ENCODE data around the gene MAD1L1.

MAD1L1 gene

GRCh38 chr7:1804310-1804709 lies 428.4 kb downstream of the MAD1L1 start:
- no peak for DNase-seq

DNA sequence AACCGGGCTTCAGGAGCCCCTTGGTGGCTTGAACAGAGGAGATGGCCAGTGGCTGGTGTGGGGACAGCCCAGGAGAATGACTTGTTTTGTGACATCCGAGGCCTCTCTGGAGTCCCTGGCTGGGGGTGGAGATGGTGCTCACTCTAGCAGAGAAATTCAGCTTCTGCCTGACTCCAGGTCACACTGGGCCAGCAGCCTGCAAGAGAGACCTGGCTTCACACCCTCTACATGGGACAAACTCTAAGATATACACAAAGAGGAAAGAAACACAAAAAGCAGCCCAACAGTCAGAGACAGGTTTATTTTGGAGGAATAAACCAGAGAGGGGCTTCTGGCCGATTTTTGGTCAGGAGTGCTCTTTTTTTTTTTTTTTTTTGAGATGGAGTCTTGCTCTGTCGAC lies 429.8 kb downstream of the MAD1L1 start:
- DNase-seq: no peak

GRCh38 chr7:1800902-1801301 lies 431.8 kb downstream of the MAD1L1 start:
- no peak for DNase-seq

GRCh38 chr7:1798191-1798590 lies 434.6 kb downstream of the MAD1L1 start:
- DNase-seq: no peak

DNA sequence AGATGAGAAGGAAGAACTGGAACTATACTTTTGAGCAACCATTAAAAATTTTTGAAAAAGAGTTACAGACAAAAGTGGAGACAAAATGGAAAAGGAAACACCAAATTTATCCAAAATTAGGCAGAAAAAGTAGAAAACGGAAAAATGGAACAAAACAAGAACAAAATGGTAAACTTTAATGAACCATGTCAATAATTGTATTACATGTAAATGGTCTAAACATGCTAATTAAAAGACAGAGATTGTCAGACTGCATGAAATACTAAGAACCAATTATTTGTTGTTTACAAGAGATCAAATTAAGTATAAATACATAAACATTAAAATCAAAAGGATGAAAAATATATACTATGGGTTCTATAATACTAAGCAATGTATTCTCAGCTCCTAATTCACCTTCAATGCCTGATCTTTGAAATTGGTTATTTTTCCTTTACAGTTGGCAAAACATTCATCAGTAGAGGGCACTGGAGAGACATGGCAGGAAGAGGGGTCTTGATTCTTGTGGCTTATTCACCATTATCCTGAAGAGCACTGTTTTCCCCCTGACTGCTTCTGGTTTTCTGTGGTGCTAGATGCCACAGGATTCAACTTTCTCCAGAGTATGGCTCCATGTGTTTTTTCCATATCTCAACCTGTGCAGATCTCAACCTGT lies 437.7 kb downstream of the MAD1L1 start:
- DNase-seq: no peak

DNA sequence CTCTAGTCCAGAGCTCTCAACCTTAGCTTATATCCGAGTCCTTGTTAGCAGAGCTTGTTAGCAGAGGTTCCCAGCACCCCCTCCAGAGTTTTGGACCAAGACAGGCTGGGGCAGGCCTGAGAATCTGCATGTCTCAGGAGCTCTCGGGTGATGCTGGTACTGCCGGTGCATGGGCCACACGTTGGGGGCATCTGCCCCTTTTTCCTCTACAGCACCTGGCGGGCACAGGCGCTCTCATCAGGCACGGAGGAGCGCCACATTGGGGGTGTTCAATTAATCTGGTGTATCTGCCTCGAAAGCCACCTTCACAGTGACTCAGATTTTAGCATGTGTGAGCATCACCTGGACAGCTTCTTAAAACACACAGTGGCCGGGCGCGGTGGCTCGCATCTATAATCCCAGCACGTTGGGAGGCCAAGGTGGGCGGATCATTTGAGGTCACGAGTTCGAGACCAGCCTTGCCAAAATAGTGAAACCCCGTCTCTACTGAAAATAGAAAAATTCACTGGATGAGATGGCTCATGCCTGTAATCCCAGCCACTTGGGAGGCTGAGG lies 445.0 kb downstream of the MAD1L1 start:
- no peak for DNase-seq

DNA sequence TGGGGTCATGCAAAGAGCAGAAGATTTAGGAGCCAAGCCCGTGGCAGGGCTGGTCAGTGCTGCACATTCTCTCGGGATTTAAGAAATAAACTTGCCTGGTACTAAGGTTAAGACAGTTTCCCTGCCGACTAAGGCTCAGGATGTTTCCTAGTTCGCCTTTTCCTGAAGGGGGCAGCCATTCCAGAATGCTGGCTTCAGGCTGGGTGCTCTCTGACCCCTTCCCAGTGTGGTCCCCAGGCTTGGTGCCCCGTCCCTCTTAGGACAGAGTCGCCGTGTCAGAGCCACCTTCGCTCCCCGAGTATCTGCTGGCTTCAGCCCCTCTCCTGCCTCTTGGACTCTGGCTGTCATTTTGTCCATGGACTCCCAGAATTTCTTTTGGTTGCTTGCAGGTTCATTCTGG lies 445.5 kb downstream of the MAD1L1 start:
- no peak for DNase-seq

- DNase-seq: no peak
Observed at GRCh38 chr7:1785839-1786238, 446.9 kb downstream of the MAD1L1 start.

GRCh38 chr7:1781369-1781768 lies 451.4 kb downstream of the MAD1L1 start:
- DNase-seq: no peak

GRCh38 chr7:1779445-1779844 lies 453.3 kb downstream of the MAD1L1 start:
- no peak for DNase-seq

DNA sequence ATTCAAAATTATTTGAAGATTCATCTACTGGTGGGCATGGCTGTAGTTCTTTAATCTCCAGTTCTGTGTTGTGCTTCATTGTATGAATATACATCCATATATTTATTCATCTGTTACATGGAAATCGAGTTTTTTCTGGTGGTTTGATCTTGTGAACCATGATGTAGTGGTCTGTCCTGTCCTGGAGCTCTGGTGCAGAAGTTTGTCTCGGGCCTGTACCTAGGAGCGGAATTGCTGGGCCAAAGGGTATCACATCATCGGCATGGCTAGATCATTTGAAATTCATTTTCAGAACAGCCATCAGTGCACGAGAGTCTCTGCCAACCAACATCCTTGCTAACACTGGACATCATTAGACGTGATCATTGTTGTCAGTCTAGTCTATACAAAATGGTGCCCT lies 455.6 kb downstream of the MAD1L1 start:
- DNase-seq: no peak

- no peak for DNase-seq
Observed at GRCh38 chr7:1775389-1775788, 457.4 kb downstream of the MAD1L1 start.

DNA sequence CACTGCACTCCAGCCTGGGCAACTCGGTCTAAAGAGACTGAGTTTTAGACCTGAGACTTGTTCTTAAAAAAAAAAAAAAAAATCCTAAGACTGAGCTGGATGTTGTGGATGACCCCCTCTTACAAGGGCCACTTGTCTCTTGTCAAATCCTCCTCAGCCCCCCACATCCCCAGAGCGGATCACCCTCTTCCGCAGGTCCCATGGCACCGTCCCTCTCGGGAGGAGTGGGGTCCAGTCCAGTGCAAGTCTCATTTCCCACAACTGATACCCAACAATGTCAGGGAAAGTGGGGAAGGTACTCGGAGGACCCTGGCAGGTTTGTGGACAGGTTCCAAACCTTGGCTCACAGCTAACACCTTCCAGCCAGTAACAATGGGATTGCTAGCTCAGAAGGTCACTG lies 462.4 kb downstream of the MAD1L1 start:
- no peak for DNase-seq

DNA sequence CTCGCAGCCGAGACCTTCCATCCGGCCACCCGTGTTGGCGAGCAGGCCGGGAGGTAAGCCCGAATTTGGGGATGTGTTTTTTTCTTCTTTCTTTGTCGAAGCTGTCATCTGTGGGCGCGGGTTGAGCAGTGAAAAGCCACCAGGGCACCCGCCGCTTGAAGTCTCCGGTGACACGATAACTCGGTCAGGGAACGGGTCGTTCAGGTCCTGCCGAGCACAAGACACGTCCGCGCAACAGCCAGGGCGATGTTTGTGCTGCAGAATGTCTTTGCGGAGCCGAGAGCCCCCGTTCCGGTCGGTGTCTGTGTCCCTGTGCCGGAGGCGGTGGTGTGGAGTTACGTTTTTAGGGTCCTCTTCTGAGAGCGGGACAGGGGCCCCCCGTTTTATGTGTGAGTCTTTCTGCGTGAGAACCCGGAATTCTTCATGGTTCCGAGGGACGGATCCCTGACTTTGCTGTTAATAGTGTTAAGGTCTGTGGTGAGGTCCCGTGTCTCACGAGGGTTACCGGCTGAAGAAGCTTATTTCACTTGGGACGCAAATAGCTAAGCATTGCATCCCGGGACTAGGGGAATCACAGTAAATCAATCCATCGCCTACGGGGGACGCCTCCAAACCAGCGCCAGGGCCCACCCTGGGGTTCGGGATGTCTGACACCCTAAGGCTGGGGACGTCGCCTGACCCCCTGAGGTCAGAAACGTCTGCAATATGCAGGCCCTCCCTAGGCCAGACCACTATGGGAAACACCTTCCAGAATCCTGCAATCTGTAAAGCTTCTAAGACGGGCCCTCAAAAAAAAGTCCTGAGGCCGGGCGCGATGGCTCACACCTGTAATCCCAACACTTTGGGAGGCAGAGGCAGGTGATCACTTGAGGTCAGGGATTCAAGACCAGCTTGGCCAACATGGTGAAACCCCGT lies 463.2 kb downstream of the MAD1L1 start:
- DNase-seq: no peak

DNA sequence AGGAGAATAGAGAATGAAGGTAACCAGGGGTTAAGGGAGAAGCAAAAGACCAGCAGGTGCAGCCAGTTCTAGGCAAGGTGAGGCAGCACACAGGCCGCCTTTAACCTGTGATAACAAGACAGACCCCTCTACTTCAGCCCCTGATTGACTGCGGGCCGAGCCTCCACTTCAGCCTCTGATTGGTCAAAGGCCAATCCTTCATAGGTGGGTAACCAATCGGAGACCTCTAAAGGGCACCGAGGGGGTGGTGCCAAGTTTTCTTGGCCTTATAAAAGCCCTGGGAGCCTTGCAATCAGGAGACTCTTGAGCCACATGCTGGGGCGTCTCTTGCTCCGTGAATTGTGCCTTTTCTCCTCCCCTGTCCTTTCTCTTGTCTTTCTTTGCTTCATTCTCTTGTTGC lies 463.9 kb downstream of the MAD1L1 start:
- no peak for DNase-seq

- no peak for DNase-seq
Observed at GRCh38 chr7:1767524-1767923, 465.2 kb downstream of the MAD1L1 start.

Data from activated CD4-positive, alpha-beta T cell treated with anti-CD3 and anti-CD28 coated beads for 1 hour (primary cell).